Transverse colon (tissue), 4 donors: Measurements from ENCODE around the gene UNC119. TPM values are rescaled to one million over a fixed set of nuclear protein-coding genes. Genes with fewer than 3 reads are reported as not detected.

Source experiments
- DNase-seq: peaks from one replicate; pipeline ENCODE4 v3.0.0-alpha.2; 2019
- H3K27ac ChIP-seq, 4 donors: fragments of 200-600 bp; sonication (generic); 2 replicates each; pipeline ENCODE4 v1.5.1; 2016 to 2018; ENCODE audit warnings: inconsistent platforms in 4 of 4
- H3K27me3 ChIP-seq: fragments of 200-600 bp; sonication (generic); 2 replicates; pipeline ENCODE4 v1.5.1; 2017; ENCODE audit warnings: inconsistent platforms
- H3K36me3 ChIP-seq, 4 donors: fragments of 200-600 bp; sonication (generic); 2 replicates each; pipeline ENCODE4 v1.5.1; 2017 to 2019; ENCODE audit warnings: inconsistent platforms in 4 of 4
- H3K4me1 ChIP-seq, 4 donors: fragments of 200-600 bp; sonication (generic); 2 replicates each; pipeline ENCODE4 v1.5.1; 2017 to 2020; ENCODE audit warnings: inconsistent platforms in 4 of 4
- H3K4me3 ChIP-seq, 4 donors: fragments of 200-600 bp; sonication (generic); 1 replicate in 1 of 4; 2 replicates in 3 of 4; pipeline versions ENCODE4 v1.5.1 to v1.6.1; 2017 to 2019; ENCODE audit warnings: inconsistent platforms in 4 of 4
- H3K9me3 ChIP-seq, 2 donors: fragments of 200-600 bp; sonication (generic); 2 replicates each; pipeline ENCODE4 v1.5.1; 2017 to 2019; ENCODE audit warnings: inconsistent platforms in 2 of 2
- EP300 ChIP-seq: sonication (generic); formaldehyde crosslinking; IDR thresholded peaks from one replicate; pipeline ENCODE4 v1.6.1; 2017; ENCODE audit warnings: antibody characterized with exemption, low read depth
- POLR2A ChIP-seq: fragments of 450-650 bp; IDR thresholded peaks from one replicate; pipeline ENCODE4 v1.6.1; 2016; ENCODE audit warnings: antibody characterized with exemption, mild to moderate bottlenecking, moderate library complexity
- POLR2AphosphoS5 ChIP-seq, 3 donors: sonication (generic); formaldehyde crosslinking; IDR thresholded peaks; one replicate each; pipeline ENCODE4 v1.6.1; 2016; ENCODE audit warnings: antibody characterized with exemption in 3 of 3
- WGBS, 2 donors: methylation state at CpG; one replicate each; pipeline ENCODE4 v1.1.5; 2018; ENCODE audit warnings: low coverage in 1 of 2; 5-methylcytosine and 5-hydroxymethylcytosine counted together
- in situ Hi-C, 4 donors: fragments of 200-750 bp; cut with MboI; loops; one replicate each; pipeline versions ENCODE4 v1.15.0 to v1.15.1; 2017; ENCODE audit warnings: low sequenced_read_pairs in 3 of 4, low pct_ligation_motif_present in 1 of 4, low pct_unique_long_range_greater_than_20kb in 1 of 4
- intact Hi-C: fragments of 100-400 bp; cut with DNase I; formaldehyde crosslinking; loops from one replicate; pipeline ENCODE4 v1.15.1; 2023; ENCODE audit warnings: low total_unique reads
- total RNA-seq, 4 donors: library from RNA; depleted of rRNA; stranded (reverse); fragments of >200 nt; gene quantifications; one replicate each; pipeline ENCODE4 v1.1.0, GENCODE V29; 2016
- TF ChIP-seq, protein P1 (sequence below), 5 experiments: fragments of 200-600 bp in 3 of 5; fragments of 450-650 bp in 2 of 5; sonication (generic) in 3 of 5; IDR thresholded peaks; 1 replicate in 2 of 5; 2 replicates in 3 of 5; pipeline ENCODE4 v1.5.1; 2016 to 2017; ENCODE audit warnings: antibody characterized with exemption in 5 of 5, inconsistent platforms in 3 of 5, mild to moderate bottlenecking in 2 of 5, moderate library complexity in 1 of 5

Gene UNC119
- total RNA-seq, 4 donors from 2014 or later, result 16.4 to 52.4 (median 32.8) TPM

DNA sequence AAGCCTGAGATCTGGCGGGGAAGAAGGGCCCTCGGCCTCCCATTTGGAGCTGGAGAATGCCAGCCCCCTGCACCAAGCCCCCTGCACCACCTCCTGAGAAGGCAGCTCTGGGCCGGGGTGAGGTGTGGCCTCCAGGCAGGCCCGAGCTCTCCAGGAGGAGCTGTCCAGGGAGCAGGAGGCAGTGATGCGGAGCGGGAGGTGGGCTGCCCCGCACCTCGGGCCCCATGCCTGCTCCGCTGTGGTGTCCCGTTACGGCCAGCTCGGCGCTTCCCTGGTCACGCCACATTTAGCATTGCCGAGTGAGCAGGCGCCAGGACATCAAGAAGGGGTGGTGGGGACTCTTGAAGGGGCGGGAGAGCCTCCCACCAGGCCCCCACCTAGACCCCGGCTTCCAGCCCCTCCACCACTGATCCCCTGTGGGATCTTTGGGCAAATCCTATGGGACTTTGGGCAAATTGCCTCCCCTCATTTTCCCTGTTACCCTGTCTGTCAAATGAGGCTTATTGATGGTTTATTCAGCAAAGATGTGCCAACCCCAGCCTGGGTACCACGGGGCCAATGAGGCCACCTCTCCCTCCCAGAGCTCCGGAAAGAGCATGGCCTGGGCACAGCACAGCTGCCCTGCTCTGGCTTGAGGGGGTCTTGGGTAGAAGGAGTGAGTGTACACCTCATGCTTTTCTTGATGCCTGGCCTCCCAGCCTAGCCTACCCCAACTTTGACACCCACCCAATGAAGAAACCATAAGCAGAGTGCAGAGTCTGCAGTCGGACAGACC is 30.9 kb downstream of the UNC119 start:
- no peak overlapping the region for H3K27ac ChIP-seq
- 76% methylated on average over 21 of the region's 21 CpGs; no CpG with 5 or more reads in 1 of the 2 donors for WGBS, 2 donors
- TF ChIP-seq EP300, result no peak
- no peak for TF ChIP-seq POLR2AphosphoS5 (IDR thresholded peaks at IDR 0.05)
- TF ChIP-seq POLR2A, result no peak
- TF ChIP-seq, protein P1, sequence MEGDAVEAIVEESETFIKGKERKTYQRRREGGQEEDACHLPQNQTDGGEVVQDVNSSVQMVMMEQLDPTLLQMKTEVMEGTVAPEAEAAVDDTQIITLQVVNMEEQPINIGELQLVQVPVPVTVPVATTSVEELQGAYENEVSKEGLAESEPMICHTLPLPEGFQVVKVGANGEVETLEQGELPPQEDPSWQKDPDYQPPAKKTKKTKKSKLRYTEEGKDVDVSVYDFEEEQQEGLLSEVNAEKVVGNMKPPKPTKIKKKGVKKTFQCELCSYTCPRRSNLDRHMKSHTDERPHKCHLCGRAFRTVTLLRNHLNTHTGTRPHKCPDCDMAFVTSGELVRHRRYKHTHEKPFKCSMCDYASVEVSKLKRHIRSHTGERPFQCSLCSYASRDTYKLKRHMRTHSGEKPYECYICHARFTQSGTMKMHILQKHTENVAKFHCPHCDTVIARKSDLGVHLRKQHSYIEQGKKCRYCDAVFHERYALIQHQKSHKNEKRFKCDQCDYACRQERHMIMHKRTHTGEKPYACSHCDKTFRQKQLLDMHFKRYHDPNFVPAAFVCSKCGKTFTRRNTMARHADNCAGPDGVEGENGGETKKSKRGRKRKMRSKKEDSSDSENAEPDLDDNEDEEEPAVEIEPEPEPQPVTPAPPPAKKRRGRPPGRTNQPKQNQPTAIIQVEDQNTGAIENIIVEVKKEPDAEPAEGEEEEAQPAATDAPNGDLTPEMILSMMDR (IDR thresholded peaks at IDR 0.05), result no peak
- in situ Hi-C loops (no loop called here), intact Hi-C loops (no loop called here)
- no peaks in the 10 kb centered on the region for H3K36me3 ChIP-seq
- H3K4me3 ChIP-seq, result no peak overlapping the region
- H3K4me1 ChIP-seq, result peaks cover 10 to 22% (median 18%) of the 10 kb centered on the region in 4 donors
- no peak for DNase-seq
- H3K9me3 ChIP-seq, result no peaks in the 10 kb centered on the region
- no peaks in the 10 kb centered on the region for H3K27me3 ChIP-seq

DNA sequence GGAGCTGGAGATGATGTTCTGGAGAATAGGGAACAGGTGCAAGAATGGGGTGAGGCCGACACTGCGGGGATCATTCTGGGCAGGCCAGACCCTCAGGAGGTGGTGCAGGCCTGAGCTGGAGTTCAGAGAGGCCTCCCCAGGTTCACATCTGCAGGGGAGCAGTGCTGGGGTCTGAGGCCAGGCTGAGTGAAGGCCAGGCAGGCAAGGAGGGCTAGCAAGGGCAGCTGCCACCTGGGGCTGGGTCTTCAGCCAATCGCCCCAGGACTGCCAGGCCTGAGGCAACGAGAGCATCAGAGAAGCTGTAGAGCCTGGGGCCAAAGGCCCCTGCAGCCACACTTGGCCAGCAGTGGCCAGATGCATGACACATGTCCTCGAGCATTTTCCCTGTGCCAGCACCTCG is 31.7 kb downstream of the UNC119 start:
- intact Hi-C loops, result no loop called here
- Histone ChIP-seq H3K4me3 (no peak overlapping the region), H3K36me3 (no peaks in the 10 kb centered on the region), H3K27me3 (no peaks in the 10 kb centered on the region), H3K4me1 (peaks cover 10 to 14% (median 14%) of the 10 kb centered on the region in 4 donors), H3K9me3 (no peaks in the 10 kb centered on the region), H3K27ac (no peak overlapping the region)
- WGBS, 2 donors, result 87% methylated on average over 6 of the region's 6 CpGs; no CpG with 5 or more reads in 1 of the 2 donors
- TF ChIP-seq, protein P1 (IDR thresholded peaks at IDR 0.05), result no peak
- TF ChIP-seq EP300 (no peak), POLR2AphosphoS5 (IDR thresholded peaks at IDR 0.05) (no peak), POLR2A (no peak)
- no peak for DNase-seq
- in situ Hi-C loops, result no loop called here

DNA sequence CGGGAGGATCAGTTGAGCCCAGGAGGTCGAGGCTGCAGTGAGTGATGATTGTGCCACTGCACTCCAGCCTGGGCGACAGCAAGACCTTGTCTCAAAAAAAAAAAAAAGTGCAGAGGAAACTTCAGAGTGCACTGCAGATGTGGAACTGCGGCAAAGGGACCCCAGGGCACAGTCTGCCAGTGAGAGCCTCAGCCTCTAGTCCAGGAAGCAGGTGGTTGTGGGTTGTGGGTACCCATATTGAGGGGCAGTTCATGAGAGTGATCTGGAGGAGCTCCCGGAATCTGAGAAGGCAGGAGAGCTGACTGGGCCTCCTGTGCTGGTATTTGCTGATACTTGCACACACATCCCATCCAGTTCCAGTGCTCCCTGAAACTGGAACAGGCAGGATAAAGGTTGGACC is 33.2 kb downstream of the UNC119 start:
- Histone ChIP-seq H3K4me3 (no peak overlapping the region), H3K27me3 (no peaks in the 10 kb centered on the region), H3K36me3 (no peaks in the 10 kb centered on the region), H3K9me3 (no peaks in the 10 kb centered on the region), H3K4me1 (peaks cover 0 to 8% (median 4%) of the 10 kb centered on the region in 4 donors), H3K27ac (no peak overlapping the region)
- WGBS, 2 donors, result 63% methylated on average over 5 of the region's 5 CpGs; no CpG with 5 or more reads in 1 of the 2 donors
- in situ Hi-C loops, result no loop called here
- intact Hi-C loops, result no loop called here
- TF ChIP-seq EP300 (no peak), POLR2AphosphoS5 (IDR thresholded peaks at IDR 0.05) (no peak), POLR2A (no peak)
- TF ChIP-seq, protein P1 (IDR thresholded peaks at IDR 0.05), result no peak
- DNase-seq, result peak; percentile 35

DNA sequence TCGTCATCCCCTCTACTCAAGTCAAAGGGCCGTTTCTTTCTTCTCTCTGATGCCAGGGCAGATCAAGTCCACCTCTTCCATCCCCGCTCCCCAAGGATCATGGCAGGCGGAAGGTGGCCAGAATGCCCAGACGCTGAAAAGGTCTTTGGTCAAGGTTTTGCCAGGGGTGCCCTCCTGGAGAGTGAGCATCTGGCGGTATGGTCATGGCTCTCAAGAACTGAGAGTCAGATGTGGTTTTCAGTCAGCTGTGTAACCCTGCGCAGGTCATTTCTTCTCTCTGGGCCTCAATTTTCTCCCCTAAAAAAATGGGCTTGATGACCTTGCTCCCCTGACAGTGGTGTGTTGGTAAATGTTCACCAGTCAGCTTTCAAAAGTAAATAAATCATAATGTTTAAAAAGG is 33.8 kb downstream of the UNC119 start:
- no peaks in the 10 kb centered on the region for H3K9me3 ChIP-seq
- no peaks in the 10 kb centered on the region for H3K27me3 ChIP-seq
- H3K27ac ChIP-seq, result no peak overlapping the region
- H3K36me3 ChIP-seq, result no peaks in the 10 kb centered on the region
- DNase-seq, result no peak
- in situ Hi-C loops (no loop called here), intact Hi-C loops (no loop called here)
- TF ChIP-seq POLR2A (no peak), POLR2AphosphoS5 (IDR thresholded peaks at IDR 0.05) (no peak), EP300 (no peak)
- TF ChIP-seq, protein P1 (IDR thresholded peaks at IDR 0.05), result no peak
- H3K4me1 ChIP-seq, result peaks cover 0 to 12% (median 9%) of the 10 kb centered on the region in 4 donors
- no peak overlapping the region for H3K4me3 ChIP-seq
- WGBS, 2 donors, result 79% methylated on average over 7 of the region's 7 CpGs; no CpG with 5 or more reads in 1 of the 2 donors
